Measurements from ENCODE around the gene STK38.

STK38 gene

DNA sequence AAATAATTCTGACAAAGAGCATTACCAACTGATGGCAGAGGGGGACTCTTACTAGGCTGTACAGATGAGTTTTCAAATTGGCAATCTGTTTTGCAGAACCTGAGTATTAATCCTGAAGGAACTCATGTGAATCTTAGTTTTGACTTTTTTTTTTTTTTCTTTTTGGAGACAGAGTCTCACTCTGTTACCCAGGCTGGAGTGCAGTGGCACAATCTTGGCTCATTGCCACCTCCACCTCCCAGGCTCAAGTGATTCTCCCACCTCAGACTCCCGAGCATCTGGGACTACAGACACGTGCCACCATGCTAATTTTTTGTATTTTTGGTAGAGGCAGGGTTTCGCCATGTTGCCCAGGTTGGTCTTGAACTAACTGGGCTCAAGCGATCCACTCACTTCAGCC is 55.2 kb downstream of the STK38 start:
- no peaks in the 10 kb centered on the region for H3K9me3 ChIP-seq (ENCODE audit: insufficient read depth, low read depth, low read length)
- no peak for TF ChIP-seq EZH2phosphoT487 (IDR thresholded peaks at IDR 0.05; ENCODE audit: borderline replicate concordance)
- TF ChIP-seq, protein P1, sequence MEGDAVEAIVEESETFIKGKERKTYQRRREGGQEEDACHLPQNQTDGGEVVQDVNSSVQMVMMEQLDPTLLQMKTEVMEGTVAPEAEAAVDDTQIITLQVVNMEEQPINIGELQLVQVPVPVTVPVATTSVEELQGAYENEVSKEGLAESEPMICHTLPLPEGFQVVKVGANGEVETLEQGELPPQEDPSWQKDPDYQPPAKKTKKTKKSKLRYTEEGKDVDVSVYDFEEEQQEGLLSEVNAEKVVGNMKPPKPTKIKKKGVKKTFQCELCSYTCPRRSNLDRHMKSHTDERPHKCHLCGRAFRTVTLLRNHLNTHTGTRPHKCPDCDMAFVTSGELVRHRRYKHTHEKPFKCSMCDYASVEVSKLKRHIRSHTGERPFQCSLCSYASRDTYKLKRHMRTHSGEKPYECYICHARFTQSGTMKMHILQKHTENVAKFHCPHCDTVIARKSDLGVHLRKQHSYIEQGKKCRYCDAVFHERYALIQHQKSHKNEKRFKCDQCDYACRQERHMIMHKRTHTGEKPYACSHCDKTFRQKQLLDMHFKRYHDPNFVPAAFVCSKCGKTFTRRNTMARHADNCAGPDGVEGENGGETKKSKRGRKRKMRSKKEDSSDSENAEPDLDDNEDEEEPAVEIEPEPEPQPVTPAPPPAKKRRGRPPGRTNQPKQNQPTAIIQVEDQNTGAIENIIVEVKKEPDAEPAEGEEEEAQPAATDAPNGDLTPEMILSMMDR (conservative IDR thresholded peaks at IDR 0.05; ENCODE audit: low read length): no peak
- H3K27me3 ChIP-seq (ENCODE audit: insufficient read depth, low read length, poor library complexity, severe bottlenecking): no peaks in the 10 kb centered on the region
- H3K4me1 ChIP-seq (ENCODE audit: insufficient read depth, low read length, poor library complexity, severe bottlenecking): no peaks in the 10 kb centered on the region
- no peaks in the 10 kb centered on the region for H3F3A ChIP-seq (ENCODE audit: low read depth)
- no peak overlapping the region for H3K9ac ChIP-seq (ENCODE audit: low read depth, low read length, poor library complexity, severe bottlenecking)
- no peak overlapping the region for H3K4me2 ChIP-seq (ENCODE audit: low read depth, low read length, poor library complexity, severe bottlenecking)
- H2AFZ ChIP-seq (ENCODE audit: low read length): no peak overlapping the region
- peaks cover 60% of the 10 kb centered on the region; the same call in 1 of the 2 replicates for H3K36me3 ChIP-seq (ENCODE audit: insufficient read depth, low read length)
- no peaks in the 10 kb centered on the region for H3K9me2 ChIP-seq (replicated peaks; ENCODE audit: low read depth, low read length)
- H3K79me2 ChIP-seq (ENCODE audit: insufficient read depth, low read length): no peaks in the 10 kb centered on the region
- no peak overlapping the region for H3K4me3 ChIP-seq (ENCODE audit: low read length, poor library complexity, severe bottlenecking)
- H4K20me1 ChIP-seq (ENCODE audit: insufficient read depth, low read length, poor library complexity, severe bottlenecking): peaks cover 3% of the 10 kb centered on the region

DNA sequence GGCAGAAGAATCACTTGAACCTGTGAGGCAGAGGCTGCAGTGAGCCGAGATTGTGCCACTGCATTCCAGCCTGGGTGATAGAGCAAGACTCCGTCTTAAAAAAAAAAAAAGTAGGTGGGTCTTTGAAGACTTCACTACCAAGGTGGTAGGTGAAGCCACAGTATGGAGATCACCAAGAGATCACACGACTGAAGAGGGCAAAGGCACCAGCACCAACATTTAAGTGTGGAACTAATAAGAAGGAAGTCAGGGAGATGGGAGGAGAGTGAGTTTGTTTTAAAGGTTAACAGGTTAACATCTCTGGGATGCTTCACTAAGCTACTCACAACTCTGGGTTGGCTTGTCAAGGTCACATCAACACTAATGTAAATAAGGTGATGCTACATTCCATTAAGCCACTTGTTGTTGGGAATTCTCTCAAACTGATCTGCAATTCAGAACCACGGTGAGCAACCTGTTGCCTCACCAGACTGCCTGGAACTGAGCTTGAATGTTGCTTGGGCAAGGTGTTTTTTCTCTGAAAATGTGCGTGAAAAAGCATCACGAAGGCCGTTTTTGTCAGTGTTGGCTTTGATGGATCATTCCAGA is 55.8 kb downstream of the STK38 start:
- Histone ChIP-seq H3F3A (ENCODE audit: low read depth) (no peaks in the 10 kb centered on the region), H3K4me3 (ENCODE audit: low read length, poor library complexity, severe bottlenecking) (no peak overlapping the region), H3K36me3 (ENCODE audit: insufficient read depth, low read length) (peaks cover 60% of the 10 kb centered on the region; the same call in 1 of the 2 replicates), H3K79me2 (ENCODE audit: insufficient read depth, low read length) (no peaks in the 10 kb centered on the region), H3K9ac (ENCODE audit: low read depth, low read length, poor library complexity, severe bottlenecking) (no peak overlapping the region), H3K9me3 (ENCODE audit: insufficient read depth, low read depth, low read length) (no peaks in the 10 kb centered on the region), H4K20me1 (ENCODE audit: insufficient read depth, low read length, poor library complexity, severe bottlenecking) (peaks cover 3% of the 10 kb centered on the region), H3K4me1 (ENCODE audit: insufficient read depth, low read length, poor library complexity, severe bottlenecking) (no peaks in the 10 kb centered on the region), H2AFZ (ENCODE audit: low read length) (no peak overlapping the region), H3K9me2 (replicated peaks; ENCODE audit: low read depth, low read length) (no peaks in the 10 kb centered on the region), H3K4me2 (ENCODE audit: low read depth, low read length, poor library complexity, severe bottlenecking) (no peak overlapping the region), H3K27me3 (ENCODE audit: insufficient read depth, low read length, poor library complexity, severe bottlenecking) (no peaks in the 10 kb centered on the region)
- no peak for TF ChIP-seq EZH2phosphoT487 (IDR thresholded peaks at IDR 0.05; ENCODE audit: borderline replicate concordance)
- TF ChIP-seq, protein P1 (conservative IDR thresholded peaks at IDR 0.05; ENCODE audit: low read length): no peak

- H3F3A ChIP-seq (ENCODE audit: low read depth): no peaks in the 10 kb centered on the region
These were observed 57.9 kb downstream of the STK38 start for GRCh38 chr6:36489426-36489825.

More at GRCh38 chr6:36489426-36489825, 57.9 kb downstream of the STK38 start:
- Histone ChIP-seq H4K20me1 (ENCODE audit: insufficient read depth, low read length, poor library complexity, severe bottlenecking) (peaks cover 2% of the 10 kb centered on the region), H3K9me3 (ENCODE audit: insufficient read depth, low read depth, low read length) (no peaks in the 10 kb centered on the region), H3K9me2 (replicated peaks; ENCODE audit: low read depth, low read length) (no peaks in the 10 kb centered on the region), H3K4me3 (ENCODE audit: low read length, poor library complexity, severe bottlenecking) (no peak overlapping the region), H3K79me2 (ENCODE audit: insufficient read depth, low read length) (no peaks in the 10 kb centered on the region), H3K4me2 (ENCODE audit: low read depth, low read length, poor library complexity, severe bottlenecking) (no peak overlapping the region), H2AFZ (ENCODE audit: low read length) (no peak overlapping the region), H3K27me3 (ENCODE audit: insufficient read depth, low read length, poor library complexity, severe bottlenecking) (no peaks in the 10 kb centered on the region), H3K36me3 (ENCODE audit: insufficient read depth, low read length) (peaks cover 59% of the 10 kb centered on the region; the same call in 1 of the 2 replicates), H3K9ac (ENCODE audit: low read depth, low read length, poor library complexity, severe bottlenecking) (no peak overlapping the region), H3K4me1 (ENCODE audit: insufficient read depth, low read length, poor library complexity, severe bottlenecking) (no peaks in the 10 kb centered on the region)
- TF ChIP-seq EZH2phosphoT487 (IDR thresholded peaks at IDR 0.05; ENCODE audit: borderline replicate concordance): no peak
- TF ChIP-seq, protein P1 (conservative IDR thresholded peaks at IDR 0.05; ENCODE audit: low read length): no peak

Measured in Loucy (cell line).